ENCODE data around the gene ANXA6. TPM values are rescaled to one million over a fixed set of nuclear protein-coding genes. Genes with fewer than 3 reads are reported as not detected.

The ANXA6 gene
- total RNA-seq, 1 experiment from 2014 or later, result 51.9 TPM

DNA sequence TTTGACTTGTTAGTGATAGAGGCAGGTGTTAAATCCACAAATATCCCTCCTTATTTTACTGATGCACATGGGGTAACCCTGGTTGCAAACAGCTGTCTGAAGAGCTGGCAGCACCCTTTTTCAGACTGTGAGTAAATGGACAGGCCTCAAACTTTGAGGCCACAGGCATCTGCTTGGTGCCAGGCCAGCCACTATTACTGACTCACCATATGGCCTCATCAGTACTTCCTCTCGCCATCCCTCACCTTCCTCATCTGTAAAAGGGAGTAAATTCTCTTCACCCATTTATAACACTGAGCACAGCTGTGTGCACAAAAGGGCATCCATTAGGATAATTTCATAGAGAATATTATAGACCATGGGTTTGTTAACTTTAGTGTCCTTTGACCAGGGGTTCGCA, 64.8 kb downstream of the ANXA6 start:
- no peak overlapping the region for H3K27ac Mint-ChIP-seq (ENCODE audit: unreplicated experiment)
- TF ChIP-seq, protein P1, sequence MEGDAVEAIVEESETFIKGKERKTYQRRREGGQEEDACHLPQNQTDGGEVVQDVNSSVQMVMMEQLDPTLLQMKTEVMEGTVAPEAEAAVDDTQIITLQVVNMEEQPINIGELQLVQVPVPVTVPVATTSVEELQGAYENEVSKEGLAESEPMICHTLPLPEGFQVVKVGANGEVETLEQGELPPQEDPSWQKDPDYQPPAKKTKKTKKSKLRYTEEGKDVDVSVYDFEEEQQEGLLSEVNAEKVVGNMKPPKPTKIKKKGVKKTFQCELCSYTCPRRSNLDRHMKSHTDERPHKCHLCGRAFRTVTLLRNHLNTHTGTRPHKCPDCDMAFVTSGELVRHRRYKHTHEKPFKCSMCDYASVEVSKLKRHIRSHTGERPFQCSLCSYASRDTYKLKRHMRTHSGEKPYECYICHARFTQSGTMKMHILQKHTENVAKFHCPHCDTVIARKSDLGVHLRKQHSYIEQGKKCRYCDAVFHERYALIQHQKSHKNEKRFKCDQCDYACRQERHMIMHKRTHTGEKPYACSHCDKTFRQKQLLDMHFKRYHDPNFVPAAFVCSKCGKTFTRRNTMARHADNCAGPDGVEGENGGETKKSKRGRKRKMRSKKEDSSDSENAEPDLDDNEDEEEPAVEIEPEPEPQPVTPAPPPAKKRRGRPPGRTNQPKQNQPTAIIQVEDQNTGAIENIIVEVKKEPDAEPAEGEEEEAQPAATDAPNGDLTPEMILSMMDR (IDR thresholded peaks at IDR 0.05; ENCODE audit: insufficient read depth in 1 of 2, low read depth in 1 of 2, low read length in 1 of 2, severe bottlenecking in 1 of 2, unreplicated experiment in 1 of 2), result no peak

GRCh38 chr5:151089726-151090125, 67.9 kb downstream of the ANXA6 start:
- POLR2A ChIA-PET, result no interaction called here
- H3K36me3 Mint-ChIP-seq (ENCODE audit: insufficient read depth, unreplicated experiment), result peaks cover 7% of the 10 kb centered on the region
- no peak for DNase-seq
- TF ChIP-seq, protein P1 (IDR thresholded peaks at IDR 0.05; ENCODE audit: insufficient read depth in 1 of 2, low read depth in 1 of 2, low read length in 1 of 2, severe bottlenecking in 1 of 2, unreplicated experiment in 1 of 2), result no peak
- H3K27ac Mint-ChIP-seq (ENCODE audit: unreplicated experiment), result no peak overlapping the region
- intact Hi-C loops (cut with micrococcal nuclease; ENCODE audit: unreplicated experiment), result no loop called here
- H3K27me3 Mint-ChIP-seq (ENCODE audit: insufficient read depth, unreplicated experiment), result no peaks in the 10 kb centered on the region
- no peaks in the 10 kb centered on the region for H3K36me3 ChIP-seq (ENCODE audit: control insufficient read depth, insufficient read depth, low read length)
- CTCF ChIA-PET, result interaction anchor here (1.0 kb wide), 1 partner anchor 26 kb away, joined by 3 read pairs; no protein-coding TSS in a partner anchor
- H3K4me1 ChIP-seq, result peaks cover 26% of the 10 kb centered on the region
- H3K9me3 Mint-ChIP-seq (ENCODE audit: unreplicated experiment), result no peaks in the 10 kb centered on the region
- H3K4me1 Mint-ChIP-seq (ENCODE audit: low read depth, unreplicated experiment), result peaks cover 21% of the 10 kb centered on the region
- H3K9me3 ChIP-seq, result no peaks in the 10 kb centered on the region
- no peaks in the 10 kb centered on the region for H3K27me3 ChIP-seq (replicated peaks; ENCODE audit: control insufficient read depth, insufficient read depth, low read length)
- H3K4me3 Mint-ChIP-seq (ENCODE audit: unreplicated experiment), result no peak overlapping the region
- BruUV-seq (replicated peaks), result no TSS peak
- H3K4me3 ChIP-seq (ENCODE audit: low read depth, low read length), result no peak overlapping the region

More for the DNA sequence above, 64.8 kb downstream of the ANXA6 start:
- POLR2A ChIA-PET, result no interaction called here
- H3K4me1 Mint-ChIP-seq (ENCODE audit: low read depth, unreplicated experiment), result peaks cover 29% of the 10 kb centered on the region
- peaks cover 7% of the 10 kb centered on the region for H3K36me3 Mint-ChIP-seq (ENCODE audit: insufficient read depth, unreplicated experiment)
- intact Hi-C loops (cut with micrococcal nuclease; ENCODE audit: unreplicated experiment), result no loop called here
- no peaks in the 10 kb centered on the region for H3K27me3 ChIP-seq (replicated peaks; ENCODE audit: control insufficient read depth, insufficient read depth, low read length)
- no peak overlapping the region for H3K4me3 Mint-ChIP-seq (ENCODE audit: unreplicated experiment)
- H3K4me1 ChIP-seq, result peaks cover 38% of the 10 kb centered on the region
- no TSS peak for BruUV-seq (replicated peaks)
- H3K36me3 ChIP-seq (ENCODE audit: control insufficient read depth, insufficient read depth, low read length), result no peaks in the 10 kb centered on the region
- CTCF ChIA-PET, result no interaction called here
- H3K9me3 Mint-ChIP-seq (ENCODE audit: unreplicated experiment), result no peaks in the 10 kb centered on the region
- H3K4me3 ChIP-seq (ENCODE audit: low read depth, low read length), result no peak overlapping the region
- H3K9me3 ChIP-seq, result no peaks in the 10 kb centered on the region
- H3K27me3 Mint-ChIP-seq (ENCODE audit: insufficient read depth, unreplicated experiment), result no peaks in the 10 kb centered on the region
- no peak for DNase-seq

DNA sequence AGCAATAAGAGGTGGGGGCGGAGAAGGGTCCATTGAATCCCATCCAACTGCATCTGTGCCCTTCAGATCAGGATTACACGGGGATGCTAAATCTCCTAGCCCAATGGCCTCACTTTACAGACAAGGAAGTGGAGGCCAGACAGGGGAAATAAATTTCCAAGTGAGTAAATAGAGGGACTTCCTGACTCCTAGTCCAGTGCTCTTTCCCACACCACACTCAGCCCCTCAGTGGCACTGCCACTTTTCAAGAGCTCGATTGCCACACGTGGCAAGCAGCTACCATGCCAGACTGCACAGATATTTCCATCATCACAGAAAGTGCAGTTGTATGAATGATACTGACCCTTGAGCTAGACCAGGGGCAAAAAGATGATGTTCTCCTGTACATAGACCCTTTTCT, 68.6 kb downstream of the ANXA6 start:
- TF ChIP-seq, protein P1 (IDR thresholded peaks at IDR 0.05; ENCODE audit: insufficient read depth in 1 of 2, low read depth in 1 of 2, low read length in 1 of 2, severe bottlenecking in 1 of 2, unreplicated experiment in 1 of 2), result no peak
- H3K4me3 ChIP-seq (ENCODE audit: low read depth, low read length), result no peak overlapping the region

More for the DNA sequence above, 68.6 kb downstream of the ANXA6 start:
- Mint-ChIP-seq H3K27me3 (ENCODE audit: insufficient read depth, unreplicated experiment) (no peaks in the 10 kb centered on the region), H3K4me1 (ENCODE audit: low read depth, unreplicated experiment) (peaks cover 15% of the 10 kb centered on the region), H3K36me3 (ENCODE audit: insufficient read depth, unreplicated experiment) (peaks cover 7% of the 10 kb centered on the region), H3K27ac (ENCODE audit: unreplicated experiment) (no peak overlapping the region), H3K4me3 (ENCODE audit: unreplicated experiment) (no peak overlapping the region), H3K9me3 (ENCODE audit: unreplicated experiment) (no peaks in the 10 kb centered on the region)
- no peaks in the 10 kb centered on the region for H3K9me3 ChIP-seq
- POLR2A ChIA-PET, result no interaction called here
- CTCF ChIA-PET, result no interaction called here
- peaks cover 18% of the 10 kb centered on the region for H3K4me1 ChIP-seq
- no peaks in the 10 kb centered on the region for H3K27me3 ChIP-seq (replicated peaks; ENCODE audit: control insufficient read depth, insufficient read depth, low read length)
- H3K36me3 ChIP-seq (ENCODE audit: control insufficient read depth, insufficient read depth, low read length), result no peaks in the 10 kb centered on the region
- DNase-seq, result no peak
- intact Hi-C loops (cut with micrococcal nuclease; ENCODE audit: unreplicated experiment), result no loop called here
- BruUV-seq (replicated peaks), result no TSS peak
